ENCODE measurements around the gene LATS1. TPM values are rescaled to one million over a fixed set of nuclear protein-coding genes. Genes with fewer than 3 reads are reported as not detected.
A peak's percentile ranks its signal among the peaks of the same experiment; 100 is the strongest.

The LATS1 gene
- total and polyA plus RNA-seq, 9 donors, result 10.7 to 46.0 (median 34.7) TPM

GRCh38 chr6:149719531-149719930 is 1.6 kb upstream of the LATS1 start:
- no peaks in the 10 kb centered on the region for H3K36me3 ChIP-seq
- no peak for DNase-seq
- WGBS, 3 donors, result 95 to 98% (median 96%) methylated on average over 3 of the region's 3 CpGs
- TF ChIP-seq CTCF (IDR thresholded peaks at IDR 0.05), result no peak
- no peak for TF ChIP-seq POLR2A (IDR thresholded peaks at IDR 0.05)
- TF ChIP-seq EP300 (IDR thresholded peaks at IDR 0.05), result no peak
- peaks cover 4% of the 10 kb centered on the region for H3K4me1 ChIP-seq (ENCODE audit: insufficient read depth)
- H3K4me3 ChIP-seq, result no peak overlapping the region
- H3K27ac ChIP-seq, result no peak overlapping the region
- intact Hi-C loops (cut with DNase I), result no loop called here
- no peaks in the 10 kb centered on the region for H3K27me3 ChIP-seq
- H3K9me3 ChIP-seq, result no peaks in the 10 kb centered on the region

GRCh38 chr6:149717255-149717587 is 680 bp downstream of the LATS1 start:
- peak overlapping the region; percentile 97 for H3K27ac ChIP-seq
- peak overlapping the region; percentile 96 for H3K4me3 ChIP-seq
- H3K36me3 ChIP-seq, result no peaks in the 10 kb centered on the region
- peaks cover 8% of the 10 kb centered on the region for H3K4me1 ChIP-seq (ENCODE audit: insufficient read depth)
- 0 to 1% (median 0%) methylated on average over 9 of the region's 9 CpGs for WGBS, 3 donors
- DNase-seq, result no peak
- TF ChIP-seq CTCF (IDR thresholded peaks at IDR 0.05), result no peak
- no peaks in the 10 kb centered on the region for H3K27me3 ChIP-seq
- H3K9me3 ChIP-seq, result no peaks in the 10 kb centered on the region
- intact Hi-C loops (cut with DNase I), result no loop called here

GRCh38 chr6:149716181-149716963 is 1.5 kb downstream of the LATS1 start:
- Histone ChIP-seq H3K9me3 (no peaks in the 10 kb centered on the region), H3K27ac (no peak overlapping the region), H3K4me3 (peak overlapping the region; percentile 96), H3K4me1 (ENCODE audit: insufficient read depth) (peaks cover 8% of the 10 kb centered on the region), H3K27me3 (no peaks in the 10 kb centered on the region), H3K36me3 (no peaks in the 10 kb centered on the region)
- intact Hi-C loops (cut with DNase I), result no loop called here
- 7 to 20% (median 11%) methylated on average over 8 of the region's 8 CpGs for WGBS, 3 donors
- DNase-seq, result no peak
- TF ChIP-seq EP300 (IDR thresholded peaks at IDR 0.05) (no peak), CTCF (IDR thresholded peaks at IDR 0.05) (no peak), POLR2A (IDR thresholded peaks at IDR 0.05) (no peak)

- Histone ChIP-seq H3K9me3 (no peaks in the 10 kb centered on the region), H3K27me3 (no peaks in the 10 kb centered on the region), H3K27ac (no peak overlapping the region), H3K4me1 (ENCODE audit: insufficient read depth) (peaks cover 8% of the 10 kb centered on the region), H3K36me3 (no peaks in the 10 kb centered on the region), H3K4me3 (no peak overlapping the region)
- 93 to 96% (median 94%) methylated on average over 1 of the region's 1 CpG for WGBS, 3 donors
- intact Hi-C loops (cut with DNase I), result no loop called here
- TF ChIP-seq POLR2A (IDR thresholded peaks at IDR 0.05), result no peak
- no peak for DNase-seq
These were observed 3.5 kb downstream of the LATS1 start for GRCh38 chr6:149714442-149714841.

- no peak overlapping the region for H3K4me3 ChIP-seq
- H3K27me3 ChIP-seq, result no peaks in the 10 kb centered on the region
- H3K36me3 ChIP-seq, result no peaks in the 10 kb centered on the region
- 94 to 98% (median 97%) methylated on average over 5 of the region's 5 CpGs for WGBS, 3 donors
- peaks cover 8% of the 10 kb centered on the region for H3K4me1 ChIP-seq (ENCODE audit: insufficient read depth)
- no peak for DNase-seq
- no peaks in the 10 kb centered on the region for H3K9me3 ChIP-seq
- H3K27ac ChIP-seq, result no peak overlapping the region
- intact Hi-C loops (cut with DNase I), result no loop called here
- TF ChIP-seq EP300 (IDR thresholded peaks at IDR 0.05), result no peak
- no peak for TF ChIP-seq CTCF (IDR thresholded peaks at IDR 0.05)
- no peak for TF ChIP-seq POLR2A (IDR thresholded peaks at IDR 0.05)
These were observed 6.2 kb downstream of the LATS1 start for GRCh38 chr6:149711711-149712110.
